C4-2B (cell line): ENCODE measurements around the gene CYP2J2.

ENCODE experiments used
- ZFX ChIP-seq: fragments of 450-650 bp; IDR thresholded peaks from 2 replicates; pipeline ENCODE4 v1.6.1; 2017
- TF ChIP-seq, protein P1 (sequence below): fragments of 450-650 bp; conservative IDR thresholded peaks from 2 replicates; pipeline ENCODE4 v1.5.1; 2017; ENCODE audit warnings: mild to moderate bottlenecking

DNA sequence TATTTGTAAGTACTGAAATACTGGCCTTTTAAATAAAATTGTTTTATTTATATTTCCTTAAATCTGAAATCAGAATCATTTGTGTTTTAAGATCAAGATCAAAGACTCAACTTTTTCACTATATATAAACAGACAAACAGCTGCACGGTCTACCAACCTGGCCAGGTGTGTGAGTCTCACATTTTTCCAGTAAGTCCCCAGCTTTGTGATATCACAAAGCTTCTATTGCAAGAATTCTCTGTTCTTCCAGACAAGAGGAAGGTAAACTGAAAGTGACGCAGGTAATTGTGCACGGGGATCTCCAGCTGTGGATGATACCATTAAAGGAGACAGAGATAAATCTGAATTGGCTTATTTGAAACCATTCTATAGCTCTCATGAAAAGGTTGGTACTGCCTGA is 41.2 kb upstream of the CYP2J2 start:
- TF ChIP-seq, protein P1, sequence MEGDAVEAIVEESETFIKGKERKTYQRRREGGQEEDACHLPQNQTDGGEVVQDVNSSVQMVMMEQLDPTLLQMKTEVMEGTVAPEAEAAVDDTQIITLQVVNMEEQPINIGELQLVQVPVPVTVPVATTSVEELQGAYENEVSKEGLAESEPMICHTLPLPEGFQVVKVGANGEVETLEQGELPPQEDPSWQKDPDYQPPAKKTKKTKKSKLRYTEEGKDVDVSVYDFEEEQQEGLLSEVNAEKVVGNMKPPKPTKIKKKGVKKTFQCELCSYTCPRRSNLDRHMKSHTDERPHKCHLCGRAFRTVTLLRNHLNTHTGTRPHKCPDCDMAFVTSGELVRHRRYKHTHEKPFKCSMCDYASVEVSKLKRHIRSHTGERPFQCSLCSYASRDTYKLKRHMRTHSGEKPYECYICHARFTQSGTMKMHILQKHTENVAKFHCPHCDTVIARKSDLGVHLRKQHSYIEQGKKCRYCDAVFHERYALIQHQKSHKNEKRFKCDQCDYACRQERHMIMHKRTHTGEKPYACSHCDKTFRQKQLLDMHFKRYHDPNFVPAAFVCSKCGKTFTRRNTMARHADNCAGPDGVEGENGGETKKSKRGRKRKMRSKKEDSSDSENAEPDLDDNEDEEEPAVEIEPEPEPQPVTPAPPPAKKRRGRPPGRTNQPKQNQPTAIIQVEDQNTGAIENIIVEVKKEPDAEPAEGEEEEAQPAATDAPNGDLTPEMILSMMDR = no peak
- no peak for TF ChIP-seq ZFX
